Measurements from ENCODE around the gene C9.
"Not testable (repeated sequence)": the region's sequence is repeated elsewhere in the genome, so short reads cannot be mapped to it uniquely, and the experiment has no call there.

Gene C9

DNA sequence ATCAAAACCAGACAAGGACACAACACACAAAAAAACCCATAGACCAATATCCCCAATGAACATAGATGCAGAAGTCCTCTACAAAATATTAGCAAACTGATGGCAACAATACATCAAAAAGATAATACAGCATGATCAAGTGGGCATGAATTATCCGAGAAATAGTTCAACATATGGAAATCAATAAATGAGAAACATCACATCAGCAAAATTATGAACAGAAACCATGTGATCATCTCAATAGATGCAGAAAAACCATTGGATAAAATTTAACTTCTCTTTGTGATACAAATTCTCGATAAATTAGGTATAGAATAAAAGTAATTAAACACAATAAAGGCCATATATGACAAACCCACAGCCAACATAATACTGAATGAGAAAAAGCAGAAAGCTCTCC lies 69.6 kb downstream of the C9 start:
- no peaks in the 10 kb centered on the region for H3K4me1 Mint-ChIP-seq (ENCODE audit: low read depth in 2 of 2)
- H3K27me3 Mint-ChIP-seq: peaks cover 0 to 8% of the 10 kb centered on the region in 2 donors
- no peak overlapping the region for H3K27ac Mint-ChIP-seq
- ATAC-seq (replicated peaks): no peak
- H3K9me3 Mint-ChIP-seq: no peaks in the 10 kb centered on the region
- DNase-seq: no peak
- no peak overlapping the region for H3K4me3 Mint-ChIP-seq
- H3K36me3 Mint-ChIP-seq (ENCODE audit: insufficient read depth): no peaks in the 10 kb centered on the region

DNA sequence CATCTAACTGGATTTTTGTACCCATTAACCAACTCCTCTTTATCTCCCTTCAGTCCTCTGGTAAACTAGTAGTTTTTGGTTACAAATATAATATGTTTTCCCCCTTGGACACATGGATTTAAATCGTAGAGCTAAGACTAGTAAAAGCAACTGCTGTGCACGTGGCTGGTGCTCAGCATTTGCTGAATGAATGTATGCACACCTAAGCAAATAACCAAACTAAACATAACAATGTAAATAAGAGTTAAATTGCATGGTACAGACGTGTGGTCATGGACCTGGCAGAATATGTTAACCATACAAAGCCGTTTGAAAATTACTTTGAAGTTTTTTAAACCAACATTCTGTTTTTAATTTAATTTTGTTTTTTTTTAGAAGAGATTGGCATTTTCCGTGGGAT lies 79.7 kb downstream of the C9 start:
- no peak overlapping the region for H3K4me3 Mint-ChIP-seq
- DNase-seq (no peak), ATAC-seq (replicated peaks) (no peak)
- H3K27ac Mint-ChIP-seq: no peak overlapping the region
- H3K9me3 Mint-ChIP-seq: no peaks in the 10 kb centered on the region
- H3K27me3 Mint-ChIP-seq: peaks cover 16 to 23% of the 10 kb centered on the region in 2 donors
- peaks cover 9 to 14% of the 10 kb centered on the region in 2 donors for H3K4me1 Mint-ChIP-seq (ENCODE audit: low read depth in 2 of 2)
- H3K36me3 Mint-ChIP-seq (ENCODE audit: insufficient read depth): no peaks in the 10 kb centered on the region

DNA sequence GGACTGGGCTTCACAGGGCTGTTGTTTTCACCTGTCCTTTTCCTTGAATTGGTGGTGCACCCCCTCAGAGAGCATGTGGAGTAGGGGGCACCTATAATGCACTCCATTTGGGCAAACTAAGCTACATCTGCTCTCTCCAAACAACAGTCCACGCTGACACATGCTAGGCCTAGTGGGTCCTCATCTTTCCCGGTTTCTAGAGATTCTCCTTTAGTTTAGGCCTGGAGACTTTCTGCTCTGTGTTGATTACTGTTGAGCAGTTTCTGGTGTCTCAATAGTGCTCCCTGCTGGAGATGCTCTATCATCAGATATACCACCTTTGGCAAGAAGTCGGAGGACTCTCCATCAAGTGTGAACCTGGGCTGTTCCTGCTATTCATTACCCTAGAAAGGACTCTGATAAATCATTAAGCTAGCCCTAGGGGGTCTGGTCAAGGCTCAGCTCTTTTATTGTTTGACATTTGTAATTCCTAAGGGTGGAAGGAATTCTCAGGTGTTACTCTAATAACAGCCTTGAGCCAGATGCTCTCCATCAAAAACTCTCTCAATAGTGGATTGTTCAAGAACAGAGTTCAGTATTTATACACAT lies 81.0 kb downstream of the C9 start:
- no peak overlapping the region for H3K4me3 Mint-ChIP-seq
- no peaks in the 10 kb centered on the region for H3K36me3 Mint-ChIP-seq (ENCODE audit: insufficient read depth)
- H3K4me1 Mint-ChIP-seq (ENCODE audit: low read depth in 2 of 2): peaks cover 9 to 25% of the 10 kb centered on the region in 2 donors
- peaks cover 16 to 23% of the 10 kb centered on the region in 2 donors for H3K27me3 Mint-ChIP-seq
- peak; percentile 64 to 75 (median 68) for DNase-seq
- H3K9me3 Mint-ChIP-seq: no peaks in the 10 kb centered on the region
- peak; percentile 100 for ATAC-seq (replicated peaks)
- peak overlapping the region; percentile 12 to 72 for H3K27ac Mint-ChIP-seq

DNA sequence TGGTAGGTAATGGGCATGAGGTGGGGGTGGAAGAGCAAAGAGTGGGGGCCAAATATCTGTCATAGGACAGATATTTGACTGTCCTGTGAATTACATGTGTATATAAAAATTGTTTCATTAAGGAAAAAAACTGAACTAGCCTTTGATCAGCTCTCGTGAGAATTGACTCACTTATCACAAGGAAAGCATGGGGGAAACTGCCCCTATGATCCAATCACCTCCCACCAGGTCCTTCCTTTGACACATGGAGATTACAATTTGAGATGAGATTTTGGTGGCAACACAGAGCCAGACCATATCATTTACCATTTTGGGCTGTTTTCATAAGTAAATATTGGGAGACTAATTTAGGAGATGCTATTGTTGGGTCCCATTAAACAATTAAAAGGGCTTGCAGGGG lies 81.7 kb downstream of the C9 start:
- Mint-ChIP-seq H3K27me3 (peaks cover 16 to 23% of the 10 kb centered on the region in 2 donors), H3K36me3 (ENCODE audit: insufficient read depth) (no peaks in the 10 kb centered on the region), H3K4me3 (no peak overlapping the region), H3K27ac (peak overlapping the region in 1 of 2 donors; percentile 79), H3K4me1 (ENCODE audit: low read depth in 2 of 2) (peaks cover 9 to 29% of the 10 kb centered on the region in 2 donors), H3K9me3 (no peaks in the 10 kb centered on the region)
- ATAC-seq (replicated peaks): no peak
- no peak for DNase-seq

DNA sequence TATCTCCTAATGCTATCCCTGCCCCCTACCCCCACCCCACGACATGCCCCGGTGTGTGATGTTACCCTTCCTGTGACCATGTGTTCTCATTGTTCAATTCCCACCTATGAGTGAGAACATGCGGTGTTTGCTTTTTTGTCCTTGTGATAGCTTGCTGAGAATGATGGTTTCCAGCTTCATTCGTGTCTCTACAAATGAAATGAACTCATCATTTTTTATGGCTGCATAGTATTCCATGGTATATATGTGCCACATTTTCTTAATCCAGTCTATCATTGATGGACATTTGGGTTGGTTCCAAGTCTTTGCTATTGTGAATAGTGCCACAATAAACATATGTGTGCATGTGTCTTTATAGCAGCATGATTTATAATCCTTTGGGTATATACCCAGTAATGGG lies 88.4 kb downstream of the C9 start:
- ATAC-seq (replicated peaks): not testable (repeated sequence)
- H3K4me3 Mint-ChIP-seq: peak overlapping the region in 1 of 2 donors; percentile 50
- peaks cover 24 to 43% of the 10 kb centered on the region in 2 donors for H3K4me1 Mint-ChIP-seq (ENCODE audit: low read depth in 2 of 2)

DNA sequence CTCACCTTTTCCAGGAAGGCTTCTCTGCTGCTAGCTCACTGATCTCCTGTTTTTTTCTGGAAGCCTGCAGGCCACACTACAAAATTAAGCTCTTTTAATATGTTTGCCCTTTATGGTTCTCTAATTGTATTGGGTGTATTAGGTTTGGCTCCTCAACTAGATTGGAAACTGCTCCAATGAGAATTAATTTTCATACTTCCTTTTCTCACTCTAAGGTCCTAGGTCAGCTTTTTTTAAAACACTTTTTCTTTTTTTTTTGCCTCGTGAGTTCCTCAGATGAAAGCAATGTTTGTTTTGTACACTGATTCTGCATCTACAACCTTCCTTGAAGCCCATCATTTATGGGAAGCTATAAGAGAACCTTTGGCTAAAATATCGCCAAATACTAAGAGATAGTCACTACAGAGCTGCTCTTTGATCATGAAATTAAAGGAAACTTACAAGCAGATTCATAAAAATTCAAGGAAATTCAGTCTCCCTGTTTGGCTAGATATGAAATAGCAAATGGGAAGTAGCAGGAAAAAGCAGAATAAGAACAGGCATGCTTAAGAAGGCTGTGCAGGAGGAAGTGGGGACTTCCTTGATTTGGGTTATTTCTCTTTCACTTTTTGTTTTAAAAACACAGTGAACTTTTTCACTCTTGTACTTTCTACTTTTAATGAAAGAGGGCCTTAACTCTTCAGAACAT lies 89.8 kb downstream of the C9 start:
- ATAC-seq (replicated peaks): peak; percentile 52
- Mint-ChIP-seq H3K9me3 (no peaks in the 10 kb centered on the region), H3K27me3 (no peaks in the 10 kb centered on the region), H3K36me3 (ENCODE audit: insufficient read depth) (peaks cover 11% of the 10 kb centered on the region), H3K27ac (peak overlapping the region; percentile 95 to 96), H3K4me3 (peak overlapping the region; percentile 78 to 79), H3K4me1 (ENCODE audit: low read depth in 2 of 2) (peaks cover 25 to 44% of the 10 kb centered on the region in 2 donors)
- no peak for DNase-seq

More for the DNA sequence above, 88.4 kb downstream of the C9 start:
- Mint-ChIP-seq H3K27ac (peak overlapping the region; percentile 95 to 96), H3K36me3 (ENCODE audit: insufficient read depth) (peaks cover 11% of the 10 kb centered on the region)
- DNase-seq, H3K9me3 Mint-ChIP-seq, H3K27me3 Mint-ChIP-seq: not testable (repeated sequence)

DNA sequence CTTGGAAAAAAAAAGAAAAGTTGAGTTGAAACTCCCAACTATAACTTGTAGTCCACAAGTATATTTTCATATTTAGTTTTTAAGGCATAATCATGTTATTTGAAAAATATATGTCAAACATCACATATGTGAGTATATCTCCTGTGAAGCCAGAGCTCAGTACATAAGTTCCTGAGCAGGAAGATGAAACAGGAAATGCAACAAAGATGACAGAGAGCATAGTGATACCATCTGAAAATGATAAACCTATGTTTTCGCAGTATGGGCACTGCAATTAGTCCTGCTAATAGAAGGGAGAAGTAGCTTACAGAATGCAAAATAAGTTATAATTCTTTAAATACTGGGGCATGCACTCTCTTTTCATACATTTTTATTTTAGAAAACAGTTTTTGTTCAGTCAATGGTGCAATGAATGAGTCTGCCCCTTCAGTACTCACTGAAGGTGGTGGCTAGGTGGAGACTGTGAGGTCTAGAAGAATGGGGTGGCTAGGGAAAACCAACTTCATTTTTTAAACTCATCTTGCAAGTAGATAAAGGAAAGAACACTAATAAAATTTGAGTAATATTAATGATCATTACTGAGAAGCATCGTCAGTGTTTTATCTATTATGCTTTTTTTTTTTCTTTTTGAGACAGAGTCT lies 90.9 kb downstream of the C9 start:
- Mint-ChIP-seq H3K4me1 (ENCODE audit: low read depth in 2 of 2) (peaks cover 29 to 42% of the 10 kb centered on the region in 2 donors), H3K36me3 (ENCODE audit: insufficient read depth) (peaks cover 11% of the 10 kb centered on the region), H3K9me3 (no peaks in the 10 kb centered on the region), H3K27ac (peak overlapping the region; percentile 95 to 96), H3K4me3 (peak overlapping the region; percentile 64 to 78), H3K27me3 (no peaks in the 10 kb centered on the region)
- DNase-seq: no peak
- peak; percentile 65 for ATAC-seq (replicated peaks)

DNA sequence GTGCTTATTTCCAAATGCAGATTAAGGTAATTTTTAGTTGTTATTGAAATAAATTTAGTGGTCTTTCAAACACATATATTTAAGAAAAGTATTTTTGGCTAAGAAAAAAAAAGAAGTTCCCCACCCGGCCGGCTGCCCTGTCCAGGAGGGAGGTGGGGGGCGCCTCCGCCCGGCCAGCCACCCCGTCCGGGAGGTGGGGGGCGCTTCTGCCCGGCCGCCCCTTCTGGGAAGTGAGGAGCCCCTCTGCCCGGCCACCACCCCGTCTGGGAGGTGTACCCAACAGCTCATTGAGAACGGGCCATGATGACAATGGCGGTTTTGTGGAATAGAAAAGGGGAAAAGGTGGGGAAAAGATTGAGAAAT lies 91.4 kb downstream of the C9 start:
- not testable (repeated sequence) for H3K27me3 Mint-ChIP-seq; H3K9me3 Mint-ChIP-seq; DNase-seq; ATAC-seq (replicated peaks)
- H3K27ac Mint-ChIP-seq: peak overlapping the region; percentile 95 to 96
- H3K36me3 Mint-ChIP-seq (ENCODE audit: insufficient read depth): peaks cover 11% of the 10 kb centered on the region
- peak overlapping the region; percentile 64 to 78 for H3K4me3 Mint-ChIP-seq
- H3K4me1 Mint-ChIP-seq (ENCODE audit: low read depth in 2 of 2): peaks cover 29 to 38% of the 10 kb centered on the region in 2 donors

DNA sequence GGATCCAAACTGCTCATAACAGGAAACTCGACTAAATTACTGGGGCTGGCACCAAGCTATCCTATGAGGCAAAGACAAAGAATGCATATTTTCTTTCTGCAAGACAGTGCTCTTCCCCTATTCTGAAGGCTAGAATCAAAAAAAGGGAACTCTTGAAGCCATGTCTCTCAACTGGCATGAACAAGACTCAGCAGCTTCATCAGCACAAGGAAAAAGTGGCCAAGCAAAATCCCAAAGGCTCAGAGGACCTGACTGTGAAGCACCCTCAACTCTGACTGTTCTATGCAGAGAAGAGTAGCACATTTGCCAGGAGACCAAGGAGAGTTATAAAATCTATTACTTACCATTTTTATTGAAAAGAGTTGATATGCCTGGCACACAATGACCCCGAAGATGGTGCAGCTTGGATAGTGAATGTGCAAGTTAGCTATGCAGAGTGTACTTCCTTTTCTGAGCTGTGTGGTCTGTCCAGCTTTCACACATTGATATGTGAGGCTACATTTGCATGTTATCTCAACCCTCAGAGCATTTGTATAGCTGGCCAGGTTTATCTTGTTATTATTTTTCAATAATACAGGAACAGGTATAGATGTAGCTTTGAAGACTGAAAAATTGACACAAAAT lies 94.0 kb downstream of the C9 start:
- no peaks in the 10 kb centered on the region for H3K9me3 Mint-ChIP-seq
- peak overlapping the region; percentile 62 to 88 for H3K4me3 Mint-ChIP-seq
- ATAC-seq (replicated peaks): peak; percentile 80
- peak overlapping the region; percentile 51 to 89 for H3K27ac Mint-ChIP-seq
- H3K4me1 Mint-ChIP-seq (ENCODE audit: low read depth in 2 of 2): peaks cover 41 to 55% of the 10 kb centered on the region in 2 donors
- H3K27me3 Mint-ChIP-seq: no peaks in the 10 kb centered on the region
- DNase-seq: peak in 2 of 3 experiments; percentile 18 to 20
- H3K36me3 Mint-ChIP-seq (ENCODE audit: insufficient read depth): peaks cover 11% of the 10 kb centered on the region

DNA sequence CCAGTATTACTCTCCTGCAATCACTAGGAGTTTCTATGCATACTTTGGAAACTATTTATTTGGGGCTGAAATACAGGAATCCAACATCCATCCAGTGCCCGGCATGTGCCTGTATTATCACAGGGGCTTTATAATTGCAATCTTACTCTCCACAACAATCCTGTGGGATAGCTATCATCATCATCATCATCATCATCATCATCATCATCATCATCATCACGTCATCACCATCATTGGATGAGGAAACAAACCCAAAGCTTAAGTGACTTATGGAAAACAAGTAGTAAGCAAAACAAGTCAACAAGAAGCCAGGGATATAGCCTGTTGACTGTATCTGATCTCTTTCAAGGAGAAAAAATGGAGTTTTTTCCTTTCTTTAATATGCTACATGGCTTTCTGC lies 97.1 kb downstream of the C9 start:
- Mint-ChIP-seq H3K9me3 (no peaks in the 10 kb centered on the region), H3K27me3 (no peaks in the 10 kb centered on the region), H3K4me3 (peak overlapping the region; percentile 55 to 66), H3K36me3 (ENCODE audit: insufficient read depth) (peaks cover 1% of the 10 kb centered on the region), H3K27ac (peak overlapping the region in 1 of 2 donors; percentile 8), H3K4me1 (ENCODE audit: low read depth in 2 of 2) (peaks cover 38 to 57% of the 10 kb centered on the region in 2 donors)
- no peak for DNase-seq
- ATAC-seq (replicated peaks): no peak

DNA sequence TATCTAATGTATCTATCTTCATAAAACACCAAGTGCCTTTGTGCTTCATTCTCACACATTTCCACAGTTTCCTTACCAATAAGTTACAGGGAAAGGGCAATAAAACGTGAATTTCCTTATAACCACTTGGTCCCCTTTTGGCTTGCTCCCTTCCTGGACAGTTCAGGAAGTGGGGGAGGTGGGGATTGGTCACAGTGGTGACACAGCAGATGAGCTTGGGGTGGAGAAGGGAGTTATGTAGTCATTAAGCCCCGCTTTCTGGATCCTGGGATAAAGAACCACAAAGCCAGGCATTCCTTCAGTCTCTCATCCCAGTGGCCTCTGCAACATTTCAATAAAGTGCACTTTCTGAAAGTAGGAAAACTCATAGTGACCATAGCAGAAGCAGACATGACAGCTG lies 97.9 kb downstream of the C9 start:
- ATAC-seq (replicated peaks) (no peak), DNase-seq (no peak)
- Mint-ChIP-seq H3K27ac (peak overlapping the region; percentile 8 to 44), H3K9me3 (no peaks in the 10 kb centered on the region), H3K27me3 (no peaks in the 10 kb centered on the region), H3K4me3 (peak overlapping the region; percentile 55 to 66), H3K36me3 (ENCODE audit: insufficient read depth) (no peaks in the 10 kb centered on the region), H3K4me1 (ENCODE audit: low read depth in 2 of 2) (peaks cover 37 to 52% of the 10 kb centered on the region in 2 donors)

DNA sequence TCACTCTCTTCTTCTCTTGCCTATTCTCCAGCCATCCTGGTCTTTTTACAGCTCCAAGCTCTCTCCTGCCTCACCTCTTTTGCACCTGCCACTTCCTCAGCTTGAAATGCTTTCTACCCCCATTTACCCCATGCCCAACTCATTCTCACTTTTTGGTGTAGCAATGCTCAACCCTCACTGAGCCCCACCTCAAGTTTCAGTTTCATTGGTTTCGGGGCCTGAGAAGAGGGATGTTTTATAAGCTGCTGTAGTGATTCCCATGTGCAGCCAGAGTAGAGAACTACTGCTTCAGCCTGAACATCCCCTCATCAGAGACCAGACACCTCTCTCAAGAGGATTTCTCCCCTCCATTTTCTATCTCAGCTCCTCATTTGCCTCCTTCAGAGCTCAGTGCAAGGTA lies 99.8 kb downstream of the C9 start:
- peak overlapping the region; percentile 8 to 79 for H3K27ac Mint-ChIP-seq

DNA sequence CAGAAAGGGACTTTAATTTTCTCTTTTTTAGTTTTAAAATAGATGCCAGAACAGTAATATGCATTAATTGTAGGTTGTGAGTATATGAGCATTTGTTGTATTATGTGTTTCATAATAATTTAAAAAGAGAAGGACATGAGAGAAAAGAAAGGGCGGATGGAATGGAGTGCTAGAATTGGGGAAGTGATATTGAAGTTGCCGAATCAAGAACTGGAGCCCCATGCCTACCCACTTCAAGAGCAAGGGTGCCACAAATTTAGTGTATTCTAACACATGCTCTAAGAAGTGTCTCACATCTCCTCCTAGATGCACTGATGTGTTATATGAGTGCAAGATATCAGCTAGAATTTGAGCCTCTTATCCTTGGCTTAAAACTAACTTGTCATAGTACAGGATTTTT lies 101.3 kb downstream of the C9 start:
- no peaks in the 10 kb centered on the region for H3K27me3 Mint-ChIP-seq
- H3K27ac Mint-ChIP-seq: peak overlapping the region in 1 of 2 donors; percentile 57
- peaks cover 42 to 61% of the 10 kb centered on the region in 2 donors for H3K4me1 Mint-ChIP-seq (ENCODE audit: low read depth in 2 of 2)
- no peak overlapping the region for H3K4me3 Mint-ChIP-seq
- ATAC-seq (replicated peaks): no peak
- DNase-seq: no peak
- H3K9me3 Mint-ChIP-seq: no peaks in the 10 kb centered on the region
- no peaks in the 10 kb centered on the region for H3K36me3 Mint-ChIP-seq (ENCODE audit: insufficient read depth)

More for the DNA sequence above, 99.8 kb downstream of the C9 start:
- H3K36me3 Mint-ChIP-seq (ENCODE audit: insufficient read depth): no peaks in the 10 kb centered on the region
- H3K27me3 Mint-ChIP-seq: no peaks in the 10 kb centered on the region
- ATAC-seq (replicated peaks): peak; percentile 74
- peak overlapping the region; percentile 19 to 66 for H3K4me3 Mint-ChIP-seq
- peaks cover 39 to 59% of the 10 kb centered on the region in 2 donors for H3K4me1 Mint-ChIP-seq (ENCODE audit: low read depth in 2 of 2)
- no peaks in the 10 kb centered on the region for H3K9me3 Mint-ChIP-seq
- no peak for DNase-seq
